Endometrium (tissue), 2 donors: ENCODE measurements around the gene ADIPOR2.
"Not testable (repeated sequence)": the region's sequence is repeated elsewhere in the genome, so short reads cannot be mapped to it uniquely, and the experiment has no call there.

ENCODE experiments used
- FAIRE-seq: peaks from 2 replicates; lab custom pipeline; 2012; peaks lifted over from hg19 to GRCh38; lab: Jason Lieb, UNC
- donor health status: control.
- donor health status: control.

Gene ADIPOR2

DNA sequence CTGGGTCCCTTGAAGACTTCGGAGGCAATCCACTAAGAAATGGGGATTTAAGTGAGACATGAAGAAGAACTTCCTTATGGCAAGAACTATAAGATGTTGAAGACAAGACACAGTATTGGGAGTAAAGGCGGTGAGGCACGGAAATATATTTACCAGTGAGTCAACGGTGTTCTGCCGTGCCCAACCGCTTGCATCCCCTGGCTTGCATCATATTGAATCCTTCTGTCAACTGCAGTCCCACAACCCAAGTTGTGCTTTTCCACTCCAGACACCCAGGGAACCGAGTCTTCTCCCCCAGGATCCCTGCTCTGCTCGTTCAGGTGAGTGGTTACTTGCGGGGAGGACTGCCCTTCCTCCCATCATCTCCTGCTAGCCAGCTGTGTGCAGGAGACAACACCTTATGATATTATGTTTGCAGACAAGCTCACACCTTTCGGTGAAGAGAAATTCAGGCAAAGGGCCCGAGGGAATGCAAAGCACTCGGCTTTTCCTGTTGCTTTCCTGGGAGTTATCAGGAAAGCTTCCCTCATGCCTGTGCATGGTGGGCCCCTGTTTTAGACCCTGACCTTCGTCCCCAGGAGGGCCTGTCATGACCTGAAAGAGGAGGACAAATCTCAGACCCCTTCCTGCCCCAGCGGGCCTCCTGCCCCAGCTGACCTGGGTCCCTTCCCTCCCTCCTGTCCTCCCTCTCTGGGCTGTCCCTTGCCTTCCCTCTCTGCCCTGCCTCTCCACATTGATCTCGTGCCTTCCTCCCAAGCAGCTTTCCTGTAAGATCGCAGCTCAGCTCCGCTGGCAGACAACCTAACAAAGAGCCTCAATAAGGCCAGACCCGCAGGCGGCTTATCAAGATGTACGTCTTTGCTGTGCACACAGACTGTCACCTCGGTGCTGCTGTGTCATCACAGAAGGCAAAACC is 125.2 kb downstream of the ADIPOR2 start:
- no peak for FAIRE-seq

DNA sequence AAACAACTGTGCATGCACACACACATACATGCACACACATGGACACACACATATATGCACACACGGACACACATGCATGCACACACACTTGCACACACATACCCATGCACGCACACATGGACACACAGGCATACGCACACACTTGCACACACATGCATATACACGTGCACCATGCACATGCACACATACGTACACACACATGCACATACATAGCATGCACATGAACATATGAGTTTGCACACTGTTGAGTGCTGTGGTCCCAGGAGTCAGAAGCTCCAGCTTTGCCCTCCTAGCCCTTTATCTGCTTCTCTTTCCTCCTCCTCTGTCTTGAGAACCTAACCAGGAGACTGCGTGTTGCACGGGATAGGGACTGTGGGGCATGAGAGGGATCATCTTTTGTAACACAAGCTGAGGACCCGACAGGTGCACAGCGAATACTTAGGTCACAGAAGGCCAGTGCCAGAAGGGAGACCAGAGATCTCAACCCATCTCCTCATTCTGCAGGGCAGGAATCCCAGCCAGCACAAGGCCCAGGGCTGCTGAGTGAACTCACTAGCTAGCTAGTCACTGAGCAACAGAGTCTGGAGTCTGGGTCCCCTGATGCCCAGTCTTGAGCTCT is 126.0 kb downstream of the ADIPOR2 start:
- FAIRE-seq = no peak

DNA sequence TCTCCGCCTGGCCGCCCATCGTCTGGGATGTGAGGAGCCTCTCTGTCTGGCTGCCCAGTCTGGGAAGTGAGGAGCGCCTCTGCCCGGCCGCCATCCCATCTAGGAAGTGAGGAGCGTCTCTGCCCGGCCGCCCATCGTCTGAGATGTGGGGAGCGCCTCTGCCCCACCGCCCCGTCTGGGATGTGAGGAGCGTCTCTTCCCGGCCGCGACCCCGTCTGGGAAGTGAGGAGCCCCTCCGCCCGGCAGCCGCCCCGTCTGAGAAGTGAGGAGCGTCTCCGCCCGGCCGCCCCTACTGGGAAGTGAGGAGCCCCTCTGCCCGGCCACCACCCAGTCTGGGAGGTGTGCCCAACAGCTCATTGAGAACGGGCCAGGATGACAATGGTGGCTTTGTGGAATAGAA is 127.1 kb downstream of the ADIPOR2 start:
- FAIRE-seq = not testable (repeated sequence)

DNA sequence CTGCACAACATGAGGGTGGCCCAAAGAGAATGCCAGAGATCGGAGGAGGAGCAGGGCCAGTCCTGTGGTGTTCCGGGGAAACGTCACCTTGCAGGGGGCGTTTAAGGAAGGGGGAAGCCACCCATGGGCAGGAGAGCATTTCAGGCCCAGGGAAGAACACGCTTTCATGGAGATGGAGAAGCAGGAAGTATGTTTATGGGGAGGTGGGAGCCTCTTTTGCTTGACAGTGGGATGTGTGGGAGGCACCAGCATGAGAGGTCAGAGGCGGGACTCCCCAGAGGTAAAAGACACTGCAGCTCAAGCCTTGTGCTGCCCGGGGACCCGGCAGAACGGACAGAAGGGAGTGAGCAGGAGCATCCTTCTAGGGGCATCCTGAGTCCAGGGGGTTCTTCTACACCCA is 128.2 kb downstream of the ADIPOR2 start:
- FAIRE-seq = no peak

DNA sequence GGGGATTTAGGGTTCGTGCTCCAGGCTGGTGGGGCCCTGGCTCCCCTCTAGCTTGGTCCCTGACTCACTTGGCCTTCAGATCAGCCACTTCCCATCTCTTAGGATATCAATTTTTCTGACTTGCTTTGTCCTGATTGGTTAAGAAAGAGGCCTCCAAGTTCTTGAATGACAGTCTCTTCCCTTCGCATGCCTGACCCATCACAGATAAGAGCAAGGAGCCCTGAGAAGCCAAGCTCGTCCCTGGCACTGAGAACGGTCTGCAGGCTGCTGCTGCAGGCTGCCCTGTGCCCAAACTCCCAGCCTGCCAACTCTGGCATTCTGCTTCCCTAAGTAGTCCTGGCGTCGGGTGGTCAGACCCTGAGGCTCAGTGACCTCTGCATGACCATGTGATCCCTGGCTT is 128.7 kb downstream of the ADIPOR2 start:
- FAIRE-seq = no peak

DNA sequence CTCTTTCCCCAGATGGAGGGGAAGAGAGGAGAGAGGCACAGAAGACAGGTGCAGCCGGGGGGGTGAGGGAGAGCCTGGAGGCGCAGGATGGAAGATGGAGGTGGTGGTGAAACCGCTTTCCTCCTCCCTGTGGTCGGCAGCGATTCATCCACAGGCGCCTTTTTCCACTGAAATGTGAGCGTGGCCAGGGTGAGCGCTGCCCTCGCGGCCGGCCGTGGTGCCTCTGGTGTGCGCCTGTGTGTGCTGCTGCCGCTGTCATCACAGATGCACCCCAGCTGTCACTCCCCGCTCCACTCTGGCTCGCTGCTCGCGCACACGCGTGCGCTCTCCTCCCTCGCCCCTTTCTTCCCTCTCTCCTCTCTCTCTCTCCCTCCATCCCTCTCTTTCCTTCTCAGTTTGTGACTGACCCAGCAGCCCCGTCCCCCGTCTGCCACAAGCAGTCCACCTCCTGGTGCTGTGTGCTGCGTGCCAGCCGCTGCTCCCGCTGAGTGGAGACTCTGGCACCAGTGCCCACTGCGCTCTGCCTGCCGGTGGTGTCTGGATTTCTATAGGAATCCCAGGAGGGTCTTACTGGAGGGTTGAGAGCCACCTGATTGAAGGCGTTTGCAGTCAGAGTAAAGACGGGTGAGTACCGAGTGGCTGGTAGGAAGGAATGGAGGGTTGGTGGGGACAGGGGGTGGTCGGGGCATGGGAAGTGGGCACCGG is 129.5 kb downstream of the ADIPOR2 start, which contains the start of gene LRTM2:
LRTM2 (plus strand) TSS at position 375 of the 705 bp plus-strand sequence. CDS start 7,584 bp downstream, outside the sequence.
- no peak for FAIRE-seq

DNA sequence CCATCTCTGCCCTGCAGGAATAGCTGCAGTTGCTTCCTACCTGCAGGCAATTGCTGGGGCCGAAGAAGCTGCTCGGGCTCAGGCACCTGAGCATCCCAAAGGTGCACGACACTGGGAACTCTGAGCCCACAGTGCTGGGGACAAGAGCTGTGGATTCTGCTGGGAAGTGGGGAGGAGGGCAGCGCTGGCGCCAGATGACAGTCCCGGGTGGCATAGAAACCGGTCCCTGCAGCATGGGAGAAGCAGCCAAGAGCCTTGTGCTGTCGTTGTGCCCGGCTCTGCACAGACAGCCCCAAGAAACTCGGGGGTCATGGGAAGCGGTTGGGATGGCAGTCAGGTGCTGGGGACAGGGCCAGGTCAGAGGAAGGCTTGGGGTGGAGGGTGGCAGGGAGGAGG is 130.0 kb downstream of the ADIPOR2 start:
- no peak for FAIRE-seq

DNA sequence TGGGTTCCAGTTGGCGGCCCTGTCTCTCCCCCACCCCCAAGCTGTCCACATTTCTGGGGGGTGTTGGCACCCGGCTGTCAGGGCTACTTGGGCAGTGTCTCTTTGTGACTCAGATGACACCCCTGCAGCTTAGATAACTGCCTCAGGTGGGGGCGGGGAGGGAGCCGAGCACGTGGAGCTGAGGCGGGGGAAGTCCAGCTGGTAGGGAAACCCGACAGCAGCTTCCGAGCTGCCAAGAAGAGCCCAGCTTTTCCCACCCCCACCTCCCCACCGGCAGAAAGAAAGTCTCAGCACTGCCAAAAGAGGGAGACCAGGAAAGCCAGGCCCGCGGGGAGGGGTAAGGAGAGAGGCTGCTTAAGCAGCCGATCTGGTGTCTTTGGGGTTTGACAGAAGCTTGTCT is 130.9 kb downstream of the ADIPOR2 start:
- no peak for FAIRE-seq

DNA sequence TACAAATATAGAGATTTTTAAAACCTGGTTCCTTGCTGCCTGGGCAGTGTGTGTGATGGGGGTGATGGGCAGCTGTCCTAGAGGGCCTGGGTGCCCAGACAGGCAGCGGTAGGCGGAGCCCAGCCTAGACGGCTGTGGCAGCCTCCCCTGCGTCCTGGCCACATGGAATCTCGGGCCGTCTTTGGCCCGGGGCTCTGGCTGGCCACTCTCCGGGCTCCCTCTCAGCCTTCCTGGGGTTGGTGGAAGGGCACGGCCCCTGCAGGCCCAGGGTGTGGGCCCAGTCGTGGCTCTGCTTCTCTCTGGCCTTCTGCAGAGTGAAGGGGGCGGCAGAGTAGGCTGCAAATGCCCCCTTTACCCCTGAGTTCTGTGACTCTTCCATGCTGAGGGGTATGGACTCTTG is 131.8 kb downstream of the ADIPOR2 start:
- FAIRE-seq = no peak

DNA sequence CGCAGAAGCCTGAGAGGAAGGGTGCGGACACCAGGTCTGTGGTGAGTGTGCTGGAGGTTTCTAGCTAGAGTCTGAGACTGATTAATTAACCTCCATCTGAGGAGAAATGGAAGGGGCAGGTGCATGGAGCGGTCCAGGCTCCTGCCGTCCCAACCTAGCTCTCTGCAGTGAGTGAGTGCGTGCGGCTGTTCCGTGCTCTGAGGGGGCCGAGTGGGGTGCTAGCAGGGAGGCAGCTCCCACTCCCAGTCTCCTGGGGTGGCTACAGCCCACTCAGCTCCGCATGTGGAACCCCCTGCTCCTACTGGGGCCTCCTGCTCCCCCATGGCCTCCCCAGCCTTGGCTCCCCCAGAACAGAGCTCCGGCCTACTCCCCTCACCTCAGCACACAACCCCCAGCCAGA is 132.4 kb downstream of the ADIPOR2 start:
- no peak for FAIRE-seq

DNA sequence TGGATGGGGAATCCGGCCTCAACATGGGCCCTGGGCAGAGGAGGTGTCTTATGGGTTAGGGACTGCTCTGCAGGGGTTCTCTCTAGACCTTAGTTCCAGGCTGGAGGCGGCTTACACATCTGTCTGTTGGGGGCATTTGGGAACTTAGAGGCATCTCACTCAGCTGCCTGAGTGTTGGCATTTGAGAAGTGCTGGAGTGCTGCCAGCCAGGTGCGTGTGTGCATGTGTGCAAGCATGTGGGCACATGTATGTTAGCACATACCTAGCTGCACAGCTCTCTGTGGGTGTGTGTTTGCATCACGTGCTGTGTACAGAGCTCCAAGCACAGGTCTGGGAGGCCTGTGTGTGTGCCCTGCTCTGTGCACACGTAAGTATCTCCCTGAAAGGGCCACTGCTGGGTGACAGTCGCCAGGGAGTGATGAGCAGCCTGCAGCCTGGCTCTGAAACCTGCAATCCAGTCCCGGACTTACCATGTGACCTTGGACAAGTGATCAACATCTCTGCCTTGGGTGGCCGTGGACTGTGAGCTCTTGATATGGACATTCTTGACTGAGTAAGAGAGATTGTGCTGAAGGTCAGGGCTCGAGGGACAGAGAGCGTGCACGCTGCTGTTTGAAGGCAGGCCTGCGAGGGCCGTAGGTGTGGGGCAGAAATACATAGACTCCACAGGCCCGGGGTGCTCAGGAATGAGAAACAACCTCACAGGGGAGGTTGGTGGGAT is 134.7 kb downstream of the ADIPOR2 start:
- FAIRE-seq = no peak

DNA sequence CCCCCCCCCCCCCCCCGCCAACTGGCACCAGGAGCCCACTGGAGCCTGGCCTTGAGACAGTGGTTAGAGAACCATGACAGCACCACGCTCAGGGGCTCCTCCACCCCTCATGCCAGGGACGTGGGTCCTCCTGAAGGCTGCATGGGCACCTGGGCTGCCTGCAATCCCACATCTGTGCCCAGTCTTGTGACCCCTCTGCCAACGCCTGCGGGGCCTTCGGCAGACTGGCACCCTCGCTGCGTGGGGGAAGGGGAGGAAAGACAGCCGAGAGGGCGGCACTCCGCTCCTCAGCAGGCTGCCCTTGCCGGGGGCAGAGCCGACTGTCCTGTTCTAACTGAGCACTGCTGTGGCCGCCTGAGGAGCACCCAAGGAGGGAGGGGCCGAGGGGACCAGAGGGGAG is 135.5 kb downstream of the ADIPOR2 start:
- no peak for FAIRE-seq

DNA sequence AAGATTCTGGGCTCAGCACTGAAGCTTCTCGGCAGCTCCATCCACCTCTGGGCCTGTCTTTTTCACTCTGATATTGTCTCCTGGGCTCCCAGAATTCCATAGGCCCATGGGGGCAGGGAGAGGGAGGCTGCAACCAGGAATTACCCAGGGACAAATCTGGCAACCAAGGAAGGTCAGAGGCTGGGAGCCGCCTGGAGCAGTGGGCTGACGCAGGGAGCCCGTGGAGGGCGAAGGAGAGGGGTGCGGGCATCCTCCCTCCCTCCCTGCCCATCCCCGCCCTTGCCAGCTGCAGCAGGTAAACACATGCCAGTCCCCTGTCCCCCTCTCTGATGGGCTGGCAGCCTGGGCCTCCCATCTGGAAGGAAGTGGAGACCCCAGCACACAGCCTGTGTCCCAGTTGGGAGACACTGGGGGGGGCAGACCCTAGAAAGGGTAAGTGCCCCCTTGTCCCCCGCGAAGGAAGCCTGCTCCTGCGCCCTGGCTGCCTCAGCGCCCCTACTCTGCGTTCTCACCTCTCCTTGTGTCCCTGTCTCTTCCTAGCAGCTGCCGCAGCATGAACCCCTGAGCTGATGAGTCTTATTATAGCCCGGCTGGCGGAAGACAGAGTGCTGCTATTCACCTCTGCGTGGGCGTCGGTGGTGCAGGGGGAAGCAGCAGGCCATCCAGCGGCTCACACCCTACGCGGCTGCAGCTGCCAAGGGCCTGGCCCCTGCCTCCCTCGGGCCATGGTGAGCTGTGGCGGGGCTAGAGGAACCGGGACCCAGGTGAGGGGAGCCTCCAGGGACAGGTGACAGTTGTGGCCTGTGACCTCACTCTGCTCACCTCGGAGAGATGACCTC is 136.2 kb downstream of the ADIPOR2 start:
- FAIRE-seq = no peak

DNA sequence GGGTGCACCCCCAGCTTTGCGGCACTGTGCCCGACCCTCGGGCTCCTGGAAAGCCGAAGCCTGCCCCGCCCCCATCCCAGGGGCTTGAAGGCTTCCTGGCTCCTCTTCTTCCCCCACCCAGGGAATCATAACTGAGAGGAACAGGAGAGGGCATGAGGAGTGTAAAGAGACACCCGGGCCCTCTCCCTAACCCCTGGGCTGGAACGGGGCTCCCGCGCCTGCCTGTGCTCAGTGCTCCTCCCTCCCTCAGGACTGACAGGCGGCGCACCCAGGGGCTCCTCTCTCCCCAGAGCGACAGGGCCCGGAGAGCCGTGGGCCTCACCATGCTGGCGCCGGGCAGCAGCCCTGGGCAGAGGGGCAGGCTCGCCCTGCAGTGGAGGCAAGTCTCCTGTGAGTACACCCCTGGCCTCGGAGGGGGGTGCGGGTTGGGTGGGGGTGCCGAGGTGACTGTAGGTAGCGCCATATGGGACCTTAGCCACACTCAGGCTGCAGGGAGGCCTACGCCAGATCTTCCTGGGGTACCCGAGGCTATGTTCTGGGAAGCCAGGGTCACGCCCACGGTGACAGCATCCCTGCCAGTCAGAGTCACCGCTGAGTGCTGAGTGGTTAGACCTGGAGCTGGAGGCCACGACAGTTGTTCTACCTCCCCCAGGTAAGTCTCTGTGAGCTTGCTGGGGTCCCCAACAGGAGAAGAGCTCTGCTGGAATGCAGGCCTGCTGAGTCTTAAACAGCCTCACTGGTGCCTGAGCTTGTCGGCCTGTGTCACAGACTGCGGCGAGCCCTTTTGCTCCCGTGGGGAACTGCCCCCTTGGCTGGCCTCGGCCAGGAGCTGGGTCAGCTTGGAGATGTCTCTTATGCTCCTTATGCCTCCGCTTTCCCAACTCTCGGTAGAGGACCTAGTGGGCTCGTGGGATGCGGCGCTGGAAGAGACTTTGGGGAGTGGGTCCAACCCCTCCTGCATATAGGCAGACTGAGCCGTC is 137.2 kb downstream of the ADIPOR2 start:
- no peak for FAIRE-seq

DNA sequence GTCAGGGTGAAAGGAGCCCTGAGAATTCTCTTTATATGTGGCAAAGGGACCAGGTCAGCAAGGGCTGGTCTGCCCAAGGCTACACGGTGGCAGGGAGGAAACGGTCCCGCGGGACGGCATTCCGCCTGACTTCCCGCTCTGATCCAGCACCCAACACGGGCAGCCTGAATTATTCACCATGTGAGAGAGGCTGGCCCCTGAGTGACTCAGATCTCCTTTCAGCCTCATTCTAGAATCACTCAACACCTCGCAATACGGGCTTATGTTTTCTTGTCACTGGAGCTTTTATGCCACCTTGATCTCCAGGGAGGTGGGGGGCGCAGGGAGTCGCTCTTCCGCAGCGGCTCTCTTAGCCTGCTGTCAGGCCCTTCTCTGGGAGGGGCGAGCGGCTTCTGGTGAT is 138.0 kb downstream of the ADIPOR2 start:
- no peak for FAIRE-seq

DNA sequence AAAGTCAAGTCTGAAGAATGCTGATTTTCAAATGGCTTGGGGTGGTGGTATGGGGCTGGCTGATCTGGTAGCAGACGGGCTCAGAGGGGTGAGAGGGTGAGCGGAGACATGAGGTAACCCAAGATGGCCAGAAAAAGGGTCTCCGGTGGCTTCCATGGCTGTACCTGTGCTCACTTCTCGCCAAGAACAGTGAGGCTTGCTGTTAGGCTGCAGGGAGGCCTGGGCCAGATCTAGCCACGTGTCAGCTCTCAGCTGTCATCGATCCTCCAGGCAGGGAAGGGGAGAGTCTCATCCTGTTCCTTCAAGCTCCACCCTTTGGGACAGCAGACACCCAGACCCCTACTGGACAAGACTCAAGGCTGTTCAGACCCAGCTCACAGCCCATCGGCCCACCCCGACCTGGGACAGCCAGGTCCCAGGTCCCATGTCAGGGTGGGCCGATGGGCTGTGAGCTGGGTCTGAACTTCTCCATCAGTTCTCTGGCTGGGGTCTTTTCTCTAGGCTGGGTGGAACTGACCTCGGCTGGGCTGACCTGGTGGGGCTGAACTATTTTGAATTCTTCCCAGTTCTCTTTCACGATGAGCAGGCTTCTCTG is 138.5 kb downstream of the ADIPOR2 start:
- no peak for FAIRE-seq

DNA sequence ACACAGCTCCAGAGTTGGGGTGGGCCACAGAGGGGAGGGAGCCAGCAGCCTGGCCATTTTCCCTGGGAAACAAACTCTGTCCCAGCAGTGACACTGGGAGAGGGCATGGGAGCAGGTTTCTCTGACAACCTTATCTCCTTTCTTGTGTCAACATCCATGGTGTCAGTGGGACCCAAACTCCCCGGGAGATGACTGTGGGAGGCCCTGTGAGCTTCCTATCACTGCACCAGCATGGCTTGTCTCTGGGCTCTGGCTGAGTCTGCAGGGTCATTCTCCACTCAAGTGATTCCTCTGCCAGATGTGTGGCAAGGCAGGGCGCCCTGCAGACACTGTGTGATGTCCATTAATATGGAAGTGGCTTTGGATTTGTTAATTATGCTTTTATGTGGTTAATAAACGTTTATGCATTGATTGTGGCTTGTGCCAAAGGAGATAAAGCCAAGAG is 139.6 kb downstream of the ADIPOR2 start:
- FAIRE-seq = no peak

DNA sequence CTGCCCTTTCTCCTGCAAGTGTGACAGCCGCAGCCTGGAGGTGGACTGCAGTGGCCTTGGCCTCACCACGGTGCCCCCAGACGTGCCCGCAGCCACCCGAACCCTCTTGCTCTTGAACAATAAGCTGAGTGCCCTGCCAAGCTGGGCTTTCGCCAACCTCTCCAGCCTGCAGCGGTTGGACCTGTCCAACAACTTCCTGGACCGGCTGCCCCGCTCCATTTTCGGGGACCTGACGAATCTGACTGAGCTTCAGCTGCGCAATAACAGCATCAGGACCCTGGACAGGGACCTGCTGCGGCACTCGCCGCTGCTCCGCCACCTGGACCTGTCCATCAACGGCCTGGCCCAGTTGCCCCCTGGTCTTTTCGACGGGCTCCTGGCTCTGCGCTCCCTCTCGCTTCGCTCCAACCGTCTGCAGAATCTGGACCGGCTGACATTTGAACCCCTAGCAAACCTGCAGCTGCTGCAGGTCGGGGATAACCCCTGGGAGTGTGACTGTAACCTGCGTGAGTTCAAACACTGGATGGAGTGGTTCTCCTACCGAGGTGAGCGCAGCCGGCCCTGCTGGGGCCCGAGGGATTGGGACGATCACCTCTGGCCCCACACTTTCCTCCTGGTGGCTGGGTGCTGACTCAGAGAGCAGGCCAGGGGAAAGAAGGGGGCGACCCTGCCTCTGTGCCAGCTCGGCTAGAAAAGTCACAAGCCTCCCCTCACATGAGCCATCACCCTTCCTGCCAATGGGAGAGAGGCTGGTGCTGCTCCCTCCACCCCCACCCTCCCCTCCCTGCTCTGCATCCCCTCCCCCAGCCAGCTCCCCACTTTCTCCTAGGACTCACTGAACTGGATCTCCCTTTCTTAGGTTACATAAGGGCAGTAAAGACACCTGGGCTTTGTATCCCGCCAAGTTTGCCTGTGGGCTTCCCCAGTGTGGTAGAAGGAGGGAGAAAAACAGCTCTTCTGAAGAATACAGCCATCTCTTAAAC is 140.4 kb downstream of the ADIPOR2 start:
- no peak for FAIRE-seq
